Activated T-cell treated with anti-CD3 and anti-CD28 coated beads, Interleukin-2, amount 50 U/mL, for 1 hour (primary cell): ENCODE results near the gene LARGE2.

Experiments
- DNase-seq: peaks from one replicate; pipeline ENCODE4 v3.0.0-alpha.2; 2020

Gene LARGE2

GRCh38 chr11:45917623-45918330, 4.7 kb upstream of the LARGE2 start, which contains the start of gene PEX16:
TSS of gene PEX16 (minus strand) at chr11:45917877. CDS start at chr11:45917811, 66 bp downstream.
- DNase-seq = peak; percentile 89

- DNase-seq = peak; percentile 52
Measured at GRCh38 chr11:45918331-45918941, 4.0 kb upstream of the LARGE2 start.

- DNase-seq = peak; percentile 18
Measured at GRCh38 chr11:45918962-45919675, 3.3 kb upstream of the LARGE2 start.

- DNase-seq = peak; percentile 18
Measured at GRCh38 chr11:45919806-45920530, 2.5 kb upstream of the LARGE2 start.

GRCh38 chr11:45920531-45921477, 1.7 kb upstream of the LARGE2 start:
- DNase-seq = peak; percentile 11

- peak; percentile 16 for DNase-seq
Measured at GRCh38 chr11:45921561-45922424, 663 bp upstream of the LARGE2 start.

GRCh38 chr11:45924036-45924915, 1.8 kb downstream of the LARGE2 start:
- no peak for DNase-seq

- DNase-seq = no peak
Measured at GRCh38 chr11:45924927-45925326, 2.5 kb downstream of the LARGE2 start.

- DNase-seq = no peak
Measured at GRCh38 chr11:45925550-45925949, 3.1 kb downstream of the LARGE2 start.

- no peak for DNase-seq
Measured at GRCh38 chr11:45926001-45926401, 3.5 kb downstream of the LARGE2 start.

- DNase-seq = no peak
Measured at GRCh38 chr11:45926536-45927331, 4.3 kb downstream of the LARGE2 start.

- DNase-seq = no peak
Measured at GRCh38 chr11:45927332-45927683, 4.9 kb downstream of the LARGE2 start.

GRCh38 chr11:45927684-45928413, 5.4 kb downstream of the LARGE2 start:
- no peak for DNase-seq

GRCh38 chr11:45928535-45929215, 6.2 kb downstream of the LARGE2 start:
- no peak for DNase-seq

- no peak for DNase-seq
Measured at GRCh38 chr11:45929486-45930030, 7.1 kb downstream of the LARGE2 start.

GRCh38 chr11:45930031-45930794, 7.8 kb downstream of the LARGE2 start:
- DNase-seq = no peak
